SK-N-SH treated with all-trans-retinoic acid at 6 μM for 48 hours (cell line): ENCODE results near the gene ATP5F1B.

Experiments used
- ATAC-seq: fragments of 200-7000 bp; cut with Tn5 transposase; 3 replicates; pipeline ENCODE4 v1.9.1; 2020; ENCODE audit warnings: mild to moderate bottlenecking, moderate library complexity
- ARNTL ChIP-seq: fragments of 450-650 bp; formaldehyde crosslinking; IDR thresholded peaks from 2 replicates; pipeline ENCODE4 v1.5.0; 2020; ENCODE audit warnings: low read depth, mild to moderate bottlenecking, moderate library complexity, borderline replicate concordance
- BACH2 ChIP-seq: fragments of 250-450 bp; sonication (Bioruptor Pico); IDR thresholded peaks from 2 replicates; pipeline ENCODE4 v1.9.0; 2021; ENCODE audit warnings: mild to moderate bottlenecking, borderline replicate concordance
- CSDC2 ChIP-seq: fragments of 250-450 bp; sonication (Bioruptor Pico); IDR thresholded peaks from 2 replicates; pipeline ENCODE4 v1.5.0; 2020; ENCODE audit warnings: mild to moderate bottlenecking, moderate library complexity
- ESRRG ChIP-seq: fragments of 250-450 bp; sonication (Bioruptor Pico); IDR thresholded peaks from 2 replicates; pipeline ENCODE4 v1.6.1; 2021; ENCODE audit warnings: mild to moderate bottlenecking
- ISL1 ChIP-seq: fragments of 250-450 bp; sonication (Bioruptor Pico); IDR thresholded peaks from 2 replicates; pipeline ENCODE4 v2.1.2; 2022; ENCODE audit warnings: mild to moderate bottlenecking, moderate library complexity
- OSR1 ChIP-seq: fragments of 250-450 bp; sonication (Bioruptor Pico); IDR thresholded peaks from 2 replicates; pipeline ENCODE4 v1.8.0; 2022; ENCODE audit warnings: moderate library complexity, mild to moderate bottlenecking, inconsistent platforms
- PPARA ChIP-seq: fragments of 250-450 bp; sonication (Bioruptor Pico); IDR thresholded peaks from 2 replicates; pipeline ENCODE4 v1.5.0; 2020; ENCODE audit warnings: mild to moderate bottlenecking, borderline replicate concordance
- RARB ChIP-seq: fragments of 250-450 bp; sonication (Bioruptor Pico); IDR thresholded peaks from 2 replicates; pipeline ENCODE4 v1.8.0; 2021; ENCODE audit warnings: mild to moderate bottlenecking, moderate library complexity
- SNAI2 ChIP-seq: fragments of 250-450 bp; sonication (Bioruptor Pico); IDR thresholded peaks from 2 replicates; pipeline ENCODE4 v1.5.0; 2020; ENCODE audit warnings: mild to moderate bottlenecking, moderate library complexity
- TCF4 ChIP-seq: fragments of 250-450 bp; sonication (Bioruptor Pico); IDR thresholded peaks from 2 replicates; pipeline ENCODE4 v1.8.0; 2021; ENCODE audit warnings: mild to moderate bottlenecking, moderate library complexity, borderline replicate concordance
- ZC3H10 ChIP-seq: fragments of 250-450 bp; sonication (Bioruptor Pico); IDR thresholded peaks from 2 replicates; pipeline ENCODE4 v1.5.1; 2021; ENCODE audit warnings: mild to moderate bottlenecking, moderate library complexity
- ZFP3 ChIP-seq: fragments of 250-450 bp; sonication (Bioruptor Pico); IDR thresholded peaks from 2 replicates; pipeline ENCODE4 v1.5.0; 2020; ENCODE audit warnings: mild to moderate bottlenecking, moderate library complexity
- ZFP30 ChIP-seq: fragments of 450-650 bp; formaldehyde crosslinking; IDR thresholded peaks from 2 replicates; pipeline ENCODE4 v1.5.0; 2022; ENCODE audit warnings: mild to moderate bottlenecking, moderate library complexity
- ZNF565 ChIP-seq: fragments of 450-650 bp; formaldehyde crosslinking; conservative IDR thresholded peaks from 2 replicates; pipeline ENCODE4 v1.5.0; 2020; ENCODE audit warnings: low read depth, mild to moderate bottlenecking, moderate library complexity
- ZNF70 ChIP-seq: fragments of 450-650 bp; formaldehyde crosslinking; IDR thresholded peaks from 2 replicates; pipeline ENCODE4 v1.5.0; 2020; ENCODE audit warnings: mild to moderate bottlenecking, moderate library complexity
- ZNF8 ChIP-seq: fragments of 450-650 bp; formaldehyde crosslinking; IDR thresholded peaks from 2 replicates; pipeline ENCODE4 v1.5.0; 2020; ENCODE audit warnings: mild to moderate bottlenecking, moderate library complexity
- TF ChIP-seq, protein P1 (sequence below): fragments of 250-450 bp; sonication (Bioruptor Pico); IDR thresholded peaks from 2 replicates; pipeline ENCODE4 v1.8.0; 2020; ENCODE audit warnings: mild to moderate bottlenecking, moderate library complexity, borderline replicate concordance
- TF ChIP-seq, protein P2 (sequence below): fragments of 250-450 bp; sonication (Bioruptor Pico); IDR thresholded peaks from 2 replicates; pipeline ENCODE4 v1.5.1; 2020; ENCODE audit warnings: low read depth, mild to moderate bottlenecking, moderate library complexity
- TF ChIP-seq, protein P3 (sequence below): fragments of 250-450 bp; sonication (Bioruptor Pico); IDR thresholded peaks from 2 replicates; pipeline ENCODE4 v1.5.0; 2020; ENCODE audit warnings: mild to moderate bottlenecking, moderate library complexity
- TF ChIP-seq, protein P4 (sequence below): fragments of 250-450 bp; sonication (Bioruptor Pico); IDR thresholded peaks from 2 replicates; pipeline ENCODE4 v1.5.1; 2021; ENCODE audit warnings: mild to moderate bottlenecking, moderate library complexity
- TF ChIP-seq, protein P5 (sequence below): fragments of 250-450 bp; sonication (Bioruptor Pico); IDR thresholded peaks from 2 replicates; pipeline ENCODE4 v1.8.0; 2021; ENCODE audit warnings: low read depth, mild to moderate bottlenecking, moderate library complexity, borderline replicate concordance

ATP5F1B gene

DNA sequence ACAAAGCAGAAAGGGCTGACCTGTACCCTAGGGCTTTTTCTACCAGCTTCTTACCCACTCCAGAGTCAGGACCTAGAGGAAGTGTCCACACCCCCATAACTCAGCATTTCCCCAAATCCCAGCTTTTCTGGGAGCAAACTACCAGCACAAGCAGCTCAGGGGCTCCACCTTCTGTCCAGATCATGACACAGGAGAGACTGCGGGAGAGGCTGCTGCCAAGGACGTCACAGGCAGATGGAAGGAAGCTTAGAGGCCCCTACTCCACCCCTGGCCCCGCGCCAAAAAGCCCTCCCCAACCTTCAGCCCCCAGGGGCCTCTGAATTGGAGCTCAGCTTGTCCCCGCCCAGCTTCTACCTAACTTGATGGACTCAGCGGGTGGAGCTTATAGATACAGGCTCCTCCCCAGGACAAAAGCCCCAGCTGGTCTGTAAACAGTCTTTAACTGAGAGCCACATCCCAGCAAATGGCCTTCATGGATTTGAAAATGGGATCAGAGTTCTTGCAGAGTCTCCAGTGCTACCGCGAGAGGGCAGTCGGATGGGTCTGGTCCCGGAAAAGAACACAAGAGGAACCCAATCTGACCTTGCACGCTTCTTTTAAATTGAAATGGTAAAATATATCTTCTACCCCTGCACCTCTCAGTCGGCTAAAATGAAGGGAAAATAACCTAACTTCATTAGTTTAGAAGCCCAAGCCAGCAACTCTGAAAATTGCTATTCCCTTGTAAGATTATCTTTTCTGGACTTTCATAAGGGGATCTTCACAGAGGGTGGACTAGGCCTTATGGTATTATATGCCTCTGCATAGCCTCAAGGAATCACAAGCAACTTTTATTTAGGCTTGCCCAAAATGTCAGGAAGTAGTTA, 8.9 kb downstream of the ATP5F1B start:
- TF ChIP-seq ISL1 (CRISPR knock-in tag), result no peak
- TF ChIP-seq, protein P1, sequence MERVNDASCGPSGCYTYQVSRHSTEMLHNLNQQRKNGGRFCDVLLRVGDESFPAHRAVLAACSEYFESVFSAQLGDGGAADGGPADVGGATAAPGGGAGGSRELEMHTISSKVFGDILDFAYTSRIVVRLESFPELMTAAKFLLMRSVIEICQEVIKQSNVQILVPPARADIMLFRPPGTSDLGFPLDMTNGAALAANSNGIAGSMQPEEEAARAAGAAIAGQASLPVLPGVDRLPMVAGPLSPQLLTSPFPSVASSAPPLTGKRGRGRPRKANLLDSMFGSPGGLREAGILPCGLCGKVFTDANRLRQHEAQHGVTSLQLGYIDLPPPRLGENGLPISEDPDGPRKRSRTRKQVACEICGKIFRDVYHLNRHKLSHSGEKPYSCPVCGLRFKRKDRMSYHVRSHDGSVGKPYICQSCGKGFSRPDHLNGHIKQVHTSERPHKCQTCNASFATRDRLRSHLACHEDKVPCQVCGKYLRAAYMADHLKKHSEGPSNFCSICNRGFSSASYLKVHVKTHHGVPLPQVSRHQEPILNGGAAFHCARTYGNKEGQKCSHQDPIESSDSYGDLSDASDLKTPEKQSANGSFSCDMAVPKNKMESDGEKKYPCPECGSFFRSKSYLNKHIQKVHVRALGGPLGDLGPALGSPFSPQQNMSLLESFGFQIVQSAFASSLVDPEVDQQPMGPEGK (CRISPR knock-in tag), result peak; percentile 99
- no peak for TF ChIP-seq TCF4 (CRISPR knock-in tag)
- no peak for TF ChIP-seq RARB (CRISPR knock-in tag)
- no peak for TF ChIP-seq ZNF8 (CRISPR knock-in tag)
- no peak for TF ChIP-seq OSR1 (CRISPR knock-in tag)
- TF ChIP-seq, protein P2, sequence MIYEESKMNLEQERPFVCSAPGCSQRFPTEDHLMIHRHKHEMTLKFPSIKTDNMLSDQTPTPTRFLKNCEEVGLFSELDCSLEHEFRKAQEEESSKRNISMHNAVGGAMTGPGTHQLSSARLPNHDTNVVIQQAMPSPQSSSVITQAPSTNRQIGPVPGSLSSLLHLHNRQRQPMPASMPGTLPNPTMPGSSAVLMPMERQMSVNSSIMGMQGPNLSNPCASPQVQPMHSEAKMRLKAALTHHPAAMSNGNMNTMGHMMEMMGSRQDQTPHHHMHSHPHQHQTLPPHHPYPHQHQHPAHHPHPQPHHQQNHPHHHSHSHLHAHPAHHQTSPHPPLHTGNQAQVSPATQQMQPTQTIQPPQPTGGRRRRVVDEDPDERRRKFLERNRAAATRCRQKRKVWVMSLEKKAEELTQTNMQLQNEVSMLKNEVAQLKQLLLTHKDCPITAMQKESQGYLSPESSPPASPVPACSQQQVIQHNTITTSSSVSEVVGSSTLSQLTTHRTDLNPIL, result no peak
- no peak for TF ChIP-seq ZFP30 (CRISPR knock-in tag)
- ATAC-seq, result peak; percentile 81

DNA sequence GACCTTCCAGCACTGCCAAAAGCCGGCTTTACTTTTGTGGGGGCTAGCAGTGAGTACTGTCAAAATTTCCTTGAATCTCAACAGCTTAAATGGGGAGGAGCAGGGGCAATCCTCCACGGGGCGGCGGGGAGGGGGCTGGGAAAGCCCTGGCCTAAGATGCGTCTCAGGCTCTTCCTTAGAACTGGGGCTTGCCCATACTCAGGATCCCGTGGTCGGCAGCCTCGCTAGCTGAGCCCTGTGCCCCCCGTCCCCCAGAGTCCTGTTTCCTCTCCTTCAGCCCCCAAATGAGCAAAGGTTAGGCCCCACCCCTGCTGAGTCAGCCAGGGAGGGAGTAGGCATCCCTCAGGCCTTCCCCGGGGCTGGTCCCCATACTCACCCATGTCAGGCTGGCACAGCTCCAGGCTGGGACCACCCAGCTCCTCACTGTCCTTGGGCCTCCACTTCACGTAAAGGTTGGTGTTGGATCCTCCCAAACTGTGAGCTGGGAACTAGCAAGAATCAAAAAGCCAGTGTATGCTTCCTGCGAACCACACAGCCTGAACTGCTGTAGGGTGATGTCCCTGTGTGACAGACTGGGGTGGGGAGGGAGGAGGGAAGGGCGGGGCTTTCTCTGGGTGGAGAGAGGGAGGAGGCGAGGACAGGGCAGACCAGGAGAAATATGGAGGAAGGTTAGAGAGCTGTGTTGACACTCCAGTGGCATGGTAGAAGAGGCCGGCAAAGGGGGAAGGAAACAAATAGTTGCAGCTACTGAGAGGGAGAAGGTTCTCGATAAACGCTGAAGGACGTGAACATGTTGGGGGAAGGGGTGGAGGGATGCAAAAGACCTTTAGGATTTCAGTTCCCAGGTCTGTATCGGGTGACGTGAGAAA, 9.7 kb downstream of the ATP5F1B start:
- TF ChIP-seq SNAI2 (CRISPR knock-in tag), result no peak
- TF ChIP-seq ARNTL, result no peak
- TF ChIP-seq RARB (CRISPR knock-in tag), result no peak
- TF ChIP-seq CSDC2 (CRISPR knock-in tag), result no peak
- no peak for TF ChIP-seq ISL1 (CRISPR knock-in tag)
- no peak for TF ChIP-seq ESRRG (CRISPR knock-in tag)
- peak; percentile 85 for ATAC-seq

DNA sequence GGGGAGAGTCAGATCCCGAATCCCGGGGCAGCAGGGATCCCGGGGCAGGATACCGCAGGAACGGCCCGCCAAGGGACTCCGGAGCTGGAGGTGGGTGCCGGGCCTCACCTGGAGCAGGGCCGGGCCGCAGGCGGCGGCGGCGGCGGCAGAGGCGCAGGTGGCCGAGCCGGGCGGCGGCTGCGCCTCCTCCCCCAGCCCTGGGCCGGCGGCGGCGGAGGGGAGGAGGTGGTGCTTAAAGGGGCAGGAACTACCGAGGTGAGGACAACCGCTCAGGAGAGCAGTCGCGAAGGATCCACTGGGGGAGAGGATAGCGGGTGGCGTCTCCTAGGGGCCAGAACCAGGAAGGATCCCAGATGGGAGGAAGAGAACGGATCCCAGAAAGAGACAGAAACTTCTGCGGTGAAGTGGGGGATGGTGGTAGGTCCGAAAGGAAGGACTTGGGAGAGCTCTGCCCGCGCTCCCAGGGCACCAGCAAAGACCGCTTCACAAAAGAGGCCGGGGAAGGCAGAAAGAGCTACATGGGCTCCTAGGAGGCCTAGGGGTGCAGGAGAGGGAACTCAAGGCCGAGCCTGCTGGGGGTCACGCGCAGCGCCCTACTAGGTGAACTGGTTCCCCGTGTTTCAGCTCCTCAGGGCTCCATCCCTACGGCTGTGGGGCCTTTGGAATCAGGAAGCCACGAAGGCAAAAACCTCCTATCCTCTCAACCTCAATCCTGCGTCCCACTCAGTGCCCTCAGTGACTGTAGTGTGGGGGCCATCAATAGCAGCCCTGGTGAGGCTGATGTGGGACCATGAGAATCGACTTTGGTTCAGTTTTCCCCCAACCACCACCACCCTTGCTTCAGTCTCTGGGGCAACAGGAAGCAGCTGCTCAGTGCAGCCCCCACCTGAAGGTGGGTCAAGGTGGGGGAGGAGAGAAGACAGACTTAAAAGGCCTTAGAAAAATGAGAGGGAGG, 10.7 kb downstream of the ATP5F1B start:
- TF ChIP-seq ZFP3 (CRISPR knock-in tag), result no peak
- no peak for TF ChIP-seq RARB (CRISPR knock-in tag)
- TF ChIP-seq ZNF8 (CRISPR knock-in tag), result no peak
- TF ChIP-seq, protein P3, sequence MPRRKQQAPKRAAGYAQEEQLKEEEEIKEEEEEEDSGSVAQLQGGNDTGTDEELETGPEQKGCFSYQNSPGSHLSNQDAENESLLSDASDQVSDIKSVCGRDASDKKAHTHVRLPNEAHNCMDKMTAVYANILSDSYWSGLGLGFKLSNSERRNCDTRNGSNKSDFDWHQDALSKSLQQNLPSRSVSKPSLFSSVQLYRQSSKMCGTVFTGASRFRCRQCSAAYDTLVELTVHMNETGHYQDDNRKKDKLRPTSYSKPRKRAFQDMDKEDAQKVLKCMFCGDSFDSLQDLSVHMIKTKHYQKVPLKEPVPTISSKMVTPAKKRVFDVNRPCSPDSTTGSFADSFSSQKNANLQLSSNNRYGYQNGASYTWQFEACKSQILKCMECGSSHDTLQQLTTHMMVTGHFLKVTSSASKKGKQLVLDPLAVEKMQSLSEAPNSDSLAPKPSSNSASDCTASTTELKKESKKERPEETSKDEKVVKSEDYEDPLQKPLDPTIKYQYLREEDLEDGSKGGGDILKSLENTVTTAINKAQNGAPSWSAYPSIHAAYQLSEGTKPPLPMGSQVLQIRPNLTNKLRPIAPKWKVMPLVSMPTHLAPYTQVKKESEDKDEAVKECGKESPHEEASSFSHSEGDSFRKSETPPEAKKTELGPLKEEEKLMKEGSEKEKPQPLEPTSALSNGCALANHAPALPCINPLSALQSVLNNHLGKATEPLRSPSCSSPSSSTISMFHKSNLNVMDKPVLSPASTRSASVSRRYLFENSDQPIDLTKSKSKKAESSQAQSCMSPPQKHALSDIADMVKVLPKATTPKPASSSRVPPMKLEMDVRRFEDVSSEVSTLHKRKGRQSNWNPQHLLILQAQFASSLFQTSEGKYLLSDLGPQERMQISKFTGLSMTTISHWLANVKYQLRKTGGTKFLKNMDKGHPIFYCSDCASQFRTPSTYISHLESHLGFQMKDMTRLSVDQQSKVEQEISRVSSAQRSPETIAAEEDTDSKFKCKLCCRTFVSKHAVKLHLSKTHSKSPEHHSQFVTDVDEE (CRISPR knock-in tag), result no peak
- no peak for TF ChIP-seq ZNF565
- no peak for TF ChIP-seq ZNF70
- no peak for TF ChIP-seq TCF4 (CRISPR knock-in tag)
- no peak for TF ChIP-seq PPARA (CRISPR knock-in tag)
- no peak for TF ChIP-seq ZC3H10
- no peak for TF ChIP-seq CSDC2 (CRISPR knock-in tag)
- no peak for TF ChIP-seq ARNTL
- TF ChIP-seq, protein P4, sequence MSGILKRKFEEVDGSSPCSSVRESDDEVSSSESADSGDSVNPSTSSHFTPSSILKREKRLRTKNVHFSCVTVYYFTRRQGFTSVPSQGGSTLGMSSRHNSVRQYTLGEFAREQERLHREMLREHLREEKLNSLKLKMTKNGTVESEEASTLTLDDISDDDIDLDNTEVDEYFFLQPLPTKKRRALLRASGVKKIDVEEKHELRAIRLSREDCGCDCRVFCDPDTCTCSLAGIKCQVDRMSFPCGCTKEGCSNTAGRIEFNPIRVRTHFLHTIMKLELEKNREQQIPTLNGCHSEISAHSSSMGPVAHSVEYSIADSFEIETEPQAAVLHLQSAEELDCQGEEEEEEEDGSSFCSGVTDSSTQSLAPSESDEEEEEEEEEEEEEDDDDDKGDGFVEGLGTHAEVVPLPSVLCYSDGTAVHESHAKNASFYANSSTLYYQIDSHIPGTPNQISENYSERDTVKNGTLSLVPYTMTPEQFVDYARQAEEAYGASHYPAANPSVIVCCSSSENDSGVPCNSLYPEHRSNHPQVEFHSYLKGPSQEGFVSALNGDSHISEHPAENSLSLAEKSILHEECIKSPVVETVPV (CRISPR knock-in tag), result no peak
- TF ChIP-seq, protein P5, sequence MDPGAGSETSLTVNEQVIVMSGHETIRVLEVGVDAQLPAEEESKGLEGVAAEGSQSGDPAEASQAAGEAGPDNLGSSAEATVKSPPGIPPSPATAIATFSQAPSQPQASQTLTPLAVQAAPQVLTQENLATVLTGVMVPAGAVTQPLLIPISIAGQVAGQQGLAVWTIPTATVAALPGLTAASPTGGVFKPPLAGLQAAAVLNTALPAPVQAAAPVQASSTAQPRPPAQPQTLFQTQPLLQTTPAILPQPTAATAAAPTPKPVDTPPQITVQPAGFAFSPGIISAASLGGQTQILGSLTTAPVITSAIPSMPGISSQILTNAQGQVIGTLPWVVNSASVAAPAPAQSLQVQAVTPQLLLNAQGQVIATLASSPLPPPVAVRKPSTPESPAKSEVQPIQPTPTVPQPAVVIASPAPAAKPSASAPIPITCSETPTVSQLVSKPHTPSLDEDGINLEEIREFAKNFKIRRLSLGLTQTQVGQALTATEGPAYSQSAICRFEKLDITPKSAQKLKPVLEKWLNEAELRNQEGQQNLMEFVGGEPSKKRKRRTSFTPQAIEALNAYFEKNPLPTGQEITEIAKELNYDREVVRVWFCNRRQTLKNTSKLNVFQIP (CRISPR knock-in tag), result no peak
- no peak for TF ChIP-seq ESRRG (CRISPR knock-in tag)
- TF ChIP-seq, protein P1 (CRISPR knock-in tag), result no peak
- TF ChIP-seq BACH2 (CRISPR knock-in tag), result no peak
- ATAC-seq, result peak; percentile 56
